ENCODE data around the gene TULP4. TPM values are rescaled to one million over a fixed set of nuclear protein-coding genes. Genes with fewer than 3 reads are reported as not detected.
"Not testable (repeated sequence)": the region's sequence is repeated elsewhere in the genome, so short reads cannot be mapped to it uniquely, and the experiment has no call there.

Gene TULP4
- total RNA-seq, 1 experiment from 2014 or later, result 39.7 TPM

GRCh38 chr6:158461954-158462353, 149.7 kb downstream of the TULP4 start:
- DNase-seq (ENCODE audit: extremely low read depth, low read depth), result no peak

GRCh38 chr6:158464483-158464882, 152.2 kb downstream of the TULP4 start:
- no peak for DNase-seq (ENCODE audit: extremely low read depth, low read depth)

- no peak for DNase-seq (ENCODE audit: extremely low read depth, low read depth)
Measured at GRCh38 chr6:158465257-158465656, 153.0 kb downstream of the TULP4 start.

- DNase-seq (ENCODE audit: extremely low read depth, low read depth), result no peak
Measured at GRCh38 chr6:158465747-158466146, 153.5 kb downstream of the TULP4 start.

GRCh38 chr6:158467923-158468322, 155.7 kb downstream of the TULP4 start:
- DNase-seq (ENCODE audit: extremely low read depth, low read depth), result no peak

GRCh38 chr6:158468666-158469065, 156.4 kb downstream of the TULP4 start:
- DNase-seq (ENCODE audit: extremely low read depth, low read depth), result no peak

GRCh38 chr6:158470023-158470422, 157.8 kb downstream of the TULP4 start:
- DNase-seq (ENCODE audit: extremely low read depth, low read depth), result not testable (repeated sequence)

- DNase-seq (ENCODE audit: extremely low read depth, low read depth), result no peak
Measured at GRCh38 chr6:158471339-158471738, 159.1 kb downstream of the TULP4 start.

- no peak for DNase-seq (ENCODE audit: extremely low read depth, low read depth)
Measured at GRCh38 chr6:158472447-158472846, 160.2 kb downstream of the TULP4 start.

- no peak for DNase-seq (ENCODE audit: extremely low read depth, low read depth)
Measured at GRCh38 chr6:158474961-158475343, 162.7 kb downstream of the TULP4 start.

GRCh38 chr6:158475344-158476302, 163.4 kb downstream of the TULP4 start:
- DNase-seq (ENCODE audit: extremely low read depth, low read depth), result no peak

- no peak for DNase-seq (ENCODE audit: extremely low read depth, low read depth)
Measured at GRCh38 chr6:158476389-158476788, 164.1 kb downstream of the TULP4 start.

GRCh38 chr6:158477722-158478121, 165.5 kb downstream of the TULP4 start:
- DNase-seq (ENCODE audit: extremely low read depth, low read depth), result not testable (repeated sequence)

GRCh38 chr6:158480989-158481388, 168.7 kb downstream of the TULP4 start:
- DNase-seq (ENCODE audit: extremely low read depth, low read depth), result no peak

GRCh38 chr6:158481690-158482473, 169.6 kb downstream of the TULP4 start:
- DNase-seq (ENCODE audit: extremely low read depth, low read depth), result no peak

- no peak for DNase-seq (ENCODE audit: extremely low read depth, low read depth)
Measured at GRCh38 chr6:158485431-158485830, 173.2 kb downstream of the TULP4 start.

- DNase-seq (ENCODE audit: extremely low read depth, low read depth), result no peak
Measured at GRCh38 chr6:158487495-158487894, 175.2 kb downstream of the TULP4 start.

GRCh38 chr6:158488065-158488464, 175.8 kb downstream of the TULP4 start:
- DNase-seq (ENCODE audit: extremely low read depth, low read depth), result no peak

GRCh38 chr6:158489441-158489840, 177.2 kb downstream of the TULP4 start:
- no peak for DNase-seq (ENCODE audit: extremely low read depth, low read depth)

- DNase-seq (ENCODE audit: extremely low read depth, low read depth), result no peak
Measured at GRCh38 chr6:158492881-158493280, 180.6 kb downstream of the TULP4 start.

- no peak for DNase-seq (ENCODE audit: extremely low read depth, low read depth)
Measured at GRCh38 chr6:158496700-158497099, 184.4 kb downstream of the TULP4 start.

- DNase-seq (ENCODE audit: extremely low read depth, low read depth), result no peak
Measured at GRCh38 chr6:158497620-158498019, 185.4 kb downstream of the TULP4 start.

Data from NCI-H460 (cell line).